ENCODE data around the gene XDH.

XDH gene

DNA sequence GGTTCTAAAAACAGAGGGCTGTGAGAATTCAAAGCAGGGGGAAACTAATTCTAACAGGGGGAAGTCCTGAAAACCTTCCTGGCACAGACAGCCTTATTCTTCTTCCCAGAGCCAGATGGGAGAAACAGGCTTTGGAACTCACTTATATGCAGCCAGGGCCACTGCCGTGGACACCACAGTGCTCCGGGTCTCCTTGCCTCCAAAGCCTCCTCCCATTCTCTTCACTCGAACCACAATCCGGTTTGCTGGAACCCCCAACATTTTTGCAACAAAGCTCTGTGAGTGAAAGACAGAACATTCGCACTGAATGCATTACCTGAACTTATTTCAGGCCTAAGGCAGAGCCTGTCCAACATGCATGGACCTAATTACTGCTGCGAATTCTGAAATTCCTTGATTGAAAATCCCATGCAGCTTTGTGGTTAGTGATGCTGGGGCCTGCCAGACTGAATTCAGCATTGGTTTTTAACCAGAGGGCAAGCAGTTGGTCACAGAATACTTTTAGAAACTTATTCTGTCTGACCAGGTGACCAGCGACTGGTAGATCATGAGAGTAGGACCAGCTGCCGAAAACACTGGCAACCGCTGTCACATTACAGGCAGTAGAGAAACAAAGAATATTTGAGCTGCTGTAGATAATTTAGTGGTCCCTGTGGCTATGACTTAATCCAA, 48.6 kb downstream of the XDH start:
- Mint-ChIP-seq H3K4me3 (no peak overlapping the region), H3K36me3 (no peaks in the 10 kb centered on the region), H3K4me1 (no peaks in the 10 kb centered on the region), H3K27ac (no peak overlapping the region), H3K27me3 (peaks cover 7% of the 10 kb centered on the region), H3K9me3 (no peaks in the 10 kb centered on the region)
- CTCF ChIA-PET = no interaction called here
- no peak for DNase-seq

GRCh38 chr2:31365348-31365747, 49.2 kb downstream of the XDH start:
- no peak overlapping the region for H3K27ac Mint-ChIP-seq
- H3K27me3 Mint-ChIP-seq = peaks cover 4% of the 10 kb centered on the region
- H3K4me1 Mint-ChIP-seq = no peaks in the 10 kb centered on the region
- no peaks in the 10 kb centered on the region for H3K36me3 Mint-ChIP-seq
- no peak for DNase-seq
- no peaks in the 10 kb centered on the region for H3K9me3 Mint-ChIP-seq
- CTCF ChIA-PET = no interaction called here
- H3K4me3 Mint-ChIP-seq = no peak overlapping the region

GRCh38 chr2:31363956-31364750, 50.4 kb downstream of the XDH start:
- no peaks in the 10 kb centered on the region for H3K9me3 Mint-ChIP-seq
- no peak for DNase-seq
- H3K27me3 Mint-ChIP-seq = peaks cover 4% of the 10 kb centered on the region
- H3K36me3 Mint-ChIP-seq = no peaks in the 10 kb centered on the region
- CTCF ChIA-PET = no interaction called here
- H3K27ac Mint-ChIP-seq = no peak overlapping the region
- H3K4me3 Mint-ChIP-seq = no peak overlapping the region
- H3K4me1 Mint-ChIP-seq = no peaks in the 10 kb centered on the region

GRCh38 chr2:31362581-31362980, 52.0 kb downstream of the XDH start:
- CTCF ChIA-PET = no interaction called here
- H3K27me3 Mint-ChIP-seq = peaks cover 4% of the 10 kb centered on the region
- no peaks in the 10 kb centered on the region for H3K36me3 Mint-ChIP-seq
- H3K9me3 Mint-ChIP-seq = no peaks in the 10 kb centered on the region
- no peaks in the 10 kb centered on the region for H3K4me1 Mint-ChIP-seq
- H3K27ac Mint-ChIP-seq = no peak overlapping the region
- no peak for DNase-seq
- no peak overlapping the region for H3K4me3 Mint-ChIP-seq

GRCh38 chr2:31359229-31359628, 55.3 kb downstream of the XDH start:
- DNase-seq = no peak
- CTCF ChIA-PET = no interaction called here

DNA sequence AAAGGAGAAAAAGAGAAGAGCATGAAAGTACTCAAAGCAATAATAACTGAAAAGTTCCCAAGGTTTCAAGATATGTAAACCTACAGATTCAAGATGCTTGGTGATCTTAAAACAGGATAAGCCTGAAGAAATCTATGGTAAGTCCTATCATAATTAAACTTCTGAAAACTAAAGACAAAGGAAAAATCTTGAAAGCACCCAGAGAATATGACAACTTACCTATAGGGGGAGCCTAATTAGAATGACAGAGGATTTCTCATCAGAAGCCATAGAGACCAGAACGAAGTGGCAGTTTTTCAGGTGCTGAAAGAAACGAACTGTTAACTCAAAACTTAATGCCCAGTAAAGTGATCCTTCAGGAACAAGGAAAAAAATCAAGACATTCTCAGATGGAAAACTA, 59.7 kb downstream of the XDH start:
- CTCF ChIA-PET = interaction anchor here (2.3 kb wide), 1 partner anchor 168 kb away, joined by 6 read pairs; no protein-coding TSS in a partner anchor
- DNase-seq = no peak
- Mint-ChIP-seq H3K4me3 (no peak overlapping the region), H3K36me3 (no peaks in the 10 kb centered on the region), H3K27me3 (peaks cover 33% of the 10 kb centered on the region), H3K4me1 (no peaks in the 10 kb centered on the region), H3K27ac (no peak overlapping the region), H3K9me3 (no peaks in the 10 kb centered on the region)

More at GRCh38 chr2:31359229-31359628, 55.3 kb downstream of the XDH start:
- Mint-ChIP-seq H3K4me1 (no peaks in the 10 kb centered on the region), H3K27ac (no peak overlapping the region), H3K36me3 (no peaks in the 10 kb centered on the region), H3K9me3 (no peaks in the 10 kb centered on the region), H3K4me3 (no peak overlapping the region), H3K27me3 (peaks cover 13% of the 10 kb centered on the region)

GRCh38 chr2:31353179-31353578, 61.4 kb downstream of the XDH start:
- Mint-ChIP-seq H3K36me3 (no peaks in the 10 kb centered on the region), H3K4me1 (no peaks in the 10 kb centered on the region), H3K27ac (no peak overlapping the region), H3K27me3 (peaks cover 33% of the 10 kb centered on the region), H3K4me3 (no peak overlapping the region), H3K9me3 (no peaks in the 10 kb centered on the region)
- CTCF ChIA-PET = interaction anchor here (1.0 kb wide), 1 partner anchor 20 kb away, joined by 3 read pairs; no protein-coding TSS in a partner anchor
- no peak for DNase-seq

DNA sequence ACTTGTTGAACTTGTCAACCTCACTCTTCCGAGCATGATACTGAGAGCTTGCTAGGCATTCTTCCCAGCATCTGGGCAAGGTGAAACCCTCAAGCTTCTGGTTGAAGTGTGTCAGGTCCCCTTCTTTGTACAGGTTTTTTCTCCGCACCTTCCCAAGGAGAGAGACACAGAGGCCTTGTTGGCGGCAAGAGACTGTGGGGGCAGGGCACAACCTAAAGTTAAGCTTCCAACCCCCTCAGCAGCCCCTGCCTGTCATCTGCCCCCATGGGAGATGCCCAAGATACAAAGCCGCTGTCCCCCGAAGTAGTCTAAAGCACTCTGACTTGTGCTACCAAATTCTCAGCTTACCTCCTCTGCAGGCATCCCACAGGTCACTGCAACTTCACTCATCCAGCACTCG, 64.9 kb downstream of the XDH start:
- no peak overlapping the region for H3K27ac Mint-ChIP-seq
- DNase-seq = no peak
- H3K4me3 Mint-ChIP-seq = no peak overlapping the region
- peaks cover 32% of the 10 kb centered on the region for H3K27me3 Mint-ChIP-seq
- H3K4me1 Mint-ChIP-seq = no peaks in the 10 kb centered on the region
- no peaks in the 10 kb centered on the region for H3K36me3 Mint-ChIP-seq
- CTCF ChIA-PET = no interaction called here
- H3K9me3 Mint-ChIP-seq = no peaks in the 10 kb centered on the region

GRCh38 chr2:31349160-31349559, 65.4 kb downstream of the XDH start:
- Mint-ChIP-seq H3K9me3 (no peaks in the 10 kb centered on the region), H3K36me3 (no peaks in the 10 kb centered on the region), H3K4me3 (no peak overlapping the region), H3K27ac (no peak overlapping the region), H3K4me1 (no peaks in the 10 kb centered on the region), H3K27me3 (peaks cover 30% of the 10 kb centered on the region)
- no peak for DNase-seq
- CTCF ChIA-PET = no interaction called here

DNA sequence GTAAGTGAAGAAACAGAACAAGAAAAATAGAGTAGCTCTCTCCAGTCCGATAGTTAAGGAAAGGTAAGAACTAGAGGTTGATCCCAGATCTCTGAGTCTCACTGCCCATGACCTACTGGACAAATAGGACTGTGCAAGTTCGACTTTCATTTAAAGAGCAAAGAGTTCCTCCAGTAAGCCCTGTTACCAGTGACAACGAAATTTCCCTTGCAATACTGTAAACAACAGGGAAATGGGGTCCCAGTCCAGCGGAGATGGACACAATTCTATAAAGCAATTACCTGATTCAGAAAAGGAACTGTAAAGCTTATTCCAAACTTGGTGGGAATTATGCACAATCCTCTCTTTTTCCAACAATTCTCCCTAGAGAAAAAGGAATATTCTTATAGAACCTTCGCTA, 65.9 kb downstream of the XDH start:
- Mint-ChIP-seq H3K4me1 (no peaks in the 10 kb centered on the region), H3K4me3 (no peak overlapping the region), H3K9me3 (no peaks in the 10 kb centered on the region), H3K36me3 (no peaks in the 10 kb centered on the region), H3K27me3 (peaks cover 27% of the 10 kb centered on the region), H3K27ac (no peak overlapping the region)
- CTCF ChIA-PET = no interaction called here
- no peak for DNase-seq

GRCh38 chr2:31347750-31348149, 66.8 kb downstream of the XDH start:
- CTCF ChIA-PET = no interaction called here
- Mint-ChIP-seq H3K9me3 (no peaks in the 10 kb centered on the region), H3K27ac (no peak overlapping the region), H3K27me3 (peaks cover 27% of the 10 kb centered on the region), H3K4me1 (no peaks in the 10 kb centered on the region), H3K4me3 (no peak overlapping the region), H3K36me3 (no peaks in the 10 kb centered on the region)
- DNase-seq = no peak

DNA sequence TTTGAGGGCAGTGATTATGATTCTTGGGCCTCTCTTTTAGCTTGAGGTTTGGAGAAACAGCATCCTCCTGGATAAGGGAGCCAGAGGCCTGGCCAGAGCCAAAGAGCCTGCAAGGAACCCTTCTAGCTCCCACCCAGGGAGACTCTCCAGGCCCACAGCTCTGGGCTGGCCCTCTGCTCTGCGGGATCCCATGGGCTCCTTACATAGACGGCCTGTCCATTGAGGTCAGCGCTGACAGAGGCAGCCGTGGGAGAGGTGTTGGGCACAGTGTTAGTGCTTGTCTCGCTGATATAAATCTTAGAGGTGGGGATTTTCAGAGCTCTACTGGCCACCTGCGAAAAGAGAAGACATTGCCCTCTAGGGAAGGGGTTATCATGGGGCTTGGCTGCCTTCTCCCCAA, 67.2 kb downstream of the XDH start:
- Mint-ChIP-seq H3K36me3 (no peaks in the 10 kb centered on the region), H3K27me3 (peaks cover 31% of the 10 kb centered on the region), H3K9me3 (no peaks in the 10 kb centered on the region), H3K27ac (no peak overlapping the region), H3K4me1 (no peaks in the 10 kb centered on the region), H3K4me3 (no peak overlapping the region)
- no peak for DNase-seq
- CTCF ChIA-PET = no interaction called here

GRCh38 chr2:31344447-31344846, 70.1 kb downstream of the XDH start:
- Mint-ChIP-seq H3K4me1 (no peaks in the 10 kb centered on the region), H3K9me3 (no peaks in the 10 kb centered on the region), H3K36me3 (no peaks in the 10 kb centered on the region), H3K4me3 (no peak overlapping the region), H3K27me3 (peaks cover 32% of the 10 kb centered on the region), H3K27ac (no peak overlapping the region)
- CTCF ChIA-PET = interaction anchor here (0.8 to 1.8 kb wide), 3 partner anchors 10 to 633 kb away, joined by 3 to 5 read pairs (median 3); no protein-coding TSS in a partner anchor
- no peak for DNase-seq

DNA sequence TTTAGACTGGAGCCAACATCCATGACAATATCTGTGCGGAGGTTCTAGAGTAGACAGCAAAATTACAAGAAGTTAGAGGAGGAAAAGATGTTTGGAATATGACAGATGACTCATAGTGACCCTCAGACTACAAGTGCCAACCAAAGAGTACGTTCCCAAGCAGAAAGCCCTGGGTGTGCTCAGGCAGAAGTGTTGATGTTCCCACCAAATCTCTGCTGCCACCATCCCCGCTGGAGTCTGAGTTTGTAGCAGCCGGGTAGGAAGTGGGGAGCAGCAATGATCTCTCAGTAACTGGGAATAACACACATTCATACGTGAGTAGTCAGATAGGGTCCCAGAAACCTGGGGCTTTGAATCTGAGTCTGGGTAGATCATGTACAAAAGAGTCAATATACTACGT, 73.2 kb downstream of the XDH start:
- no peaks in the 10 kb centered on the region for H3K4me1 Mint-ChIP-seq
- H3K27me3 Mint-ChIP-seq = peaks cover 36% of the 10 kb centered on the region
- no peak overlapping the region for H3K4me3 Mint-ChIP-seq
- no peak overlapping the region for H3K27ac Mint-ChIP-seq
- H3K9me3 Mint-ChIP-seq = no peaks in the 10 kb centered on the region
- no peaks in the 10 kb centered on the region for H3K36me3 Mint-ChIP-seq
- CTCF ChIA-PET = interaction anchor here (0.7 kb wide), 1 partner anchor 8 kb away, joined by 3 read pairs; no protein-coding TSS in a partner anchor
- no peak for DNase-seq

DNA sequence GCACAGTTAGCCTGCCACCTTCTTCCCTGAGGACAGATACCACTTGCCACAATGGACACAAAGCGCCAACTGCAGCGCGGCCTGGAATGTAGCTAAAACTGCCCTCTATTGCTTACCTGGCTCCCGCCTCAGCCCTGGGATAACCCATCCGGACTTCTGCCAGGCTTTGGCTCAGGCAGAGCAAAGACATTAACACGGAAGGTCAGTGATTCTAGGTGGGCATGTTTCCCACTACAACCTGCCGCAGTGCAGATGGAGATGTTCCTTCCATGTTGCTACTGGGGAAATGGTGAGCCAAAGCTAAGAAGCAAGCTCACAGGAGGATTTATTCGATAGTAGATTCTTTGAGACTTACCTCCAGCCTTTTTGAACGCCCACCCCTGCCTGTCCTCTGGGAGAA, 74.8 kb downstream of the XDH start:
- Mint-ChIP-seq H3K4me3 (no peak overlapping the region), H3K27ac (no peak overlapping the region), H3K4me1 (no peaks in the 10 kb centered on the region), H3K36me3 (no peaks in the 10 kb centered on the region), H3K9me3 (no peaks in the 10 kb centered on the region), H3K27me3 (peaks cover 34% of the 10 kb centered on the region)
- CTCF ChIA-PET = no interaction called here
- no peak for DNase-seq
